Right kidney (tissue), 1 donor: ENCODE results near the gene VTN.
A peak's percentile ranks its signal among the peaks of the same experiment; 100 is the strongest.

Experiments
- DNase-seq: peaks from one replicate; pipeline ENCODE4 v3.0.0-alpha.2; 2016

Gene VTN

GRCh38 chr17:28369684-28370034, 448 bp downstream of the VTN start:
- DNase-seq = no peak

DNA sequence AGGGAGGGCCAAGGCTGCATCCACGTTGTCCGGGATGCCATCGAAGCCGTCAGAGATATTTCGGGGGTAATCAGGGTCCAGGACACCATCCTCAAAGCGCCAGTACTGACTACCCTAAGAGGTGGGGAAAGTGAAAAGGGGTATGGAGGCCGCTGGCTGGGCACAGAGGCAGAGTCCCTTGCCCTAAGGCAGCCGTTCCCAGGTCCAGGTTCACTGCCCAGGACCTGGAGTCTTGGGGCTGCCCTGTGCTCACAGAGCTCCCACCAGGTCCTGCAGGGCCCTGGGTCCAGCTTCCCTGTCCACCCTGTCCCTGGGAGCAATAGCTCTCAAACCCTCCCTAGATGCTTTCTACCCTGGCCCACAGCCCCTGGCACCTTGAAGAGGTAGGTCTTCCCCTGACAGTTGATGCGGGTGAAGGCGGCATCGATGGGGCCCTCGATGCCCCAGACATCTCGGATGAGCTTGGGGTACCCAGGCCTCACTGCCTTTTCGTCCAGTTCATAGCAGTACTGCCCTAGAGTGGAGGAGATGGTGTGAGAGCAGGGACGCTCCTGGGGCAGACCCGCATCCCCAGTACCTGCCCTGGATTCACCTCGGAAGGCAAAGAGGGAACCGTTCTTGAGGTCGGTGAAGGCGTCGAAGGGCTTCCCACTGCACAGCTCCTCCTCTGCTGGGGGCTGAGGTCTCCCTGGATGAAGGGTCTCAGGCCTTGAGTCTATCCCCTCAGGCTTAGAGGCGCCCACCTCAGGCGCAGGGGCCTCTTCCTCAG, 1.0 kb downstream of the VTN start:
- no peak for DNase-seq

- DNase-seq = no peak
Observed at GRCh38 chr17:28368306-28368831, 1.7 kb downstream of the VTN start.

DNA sequence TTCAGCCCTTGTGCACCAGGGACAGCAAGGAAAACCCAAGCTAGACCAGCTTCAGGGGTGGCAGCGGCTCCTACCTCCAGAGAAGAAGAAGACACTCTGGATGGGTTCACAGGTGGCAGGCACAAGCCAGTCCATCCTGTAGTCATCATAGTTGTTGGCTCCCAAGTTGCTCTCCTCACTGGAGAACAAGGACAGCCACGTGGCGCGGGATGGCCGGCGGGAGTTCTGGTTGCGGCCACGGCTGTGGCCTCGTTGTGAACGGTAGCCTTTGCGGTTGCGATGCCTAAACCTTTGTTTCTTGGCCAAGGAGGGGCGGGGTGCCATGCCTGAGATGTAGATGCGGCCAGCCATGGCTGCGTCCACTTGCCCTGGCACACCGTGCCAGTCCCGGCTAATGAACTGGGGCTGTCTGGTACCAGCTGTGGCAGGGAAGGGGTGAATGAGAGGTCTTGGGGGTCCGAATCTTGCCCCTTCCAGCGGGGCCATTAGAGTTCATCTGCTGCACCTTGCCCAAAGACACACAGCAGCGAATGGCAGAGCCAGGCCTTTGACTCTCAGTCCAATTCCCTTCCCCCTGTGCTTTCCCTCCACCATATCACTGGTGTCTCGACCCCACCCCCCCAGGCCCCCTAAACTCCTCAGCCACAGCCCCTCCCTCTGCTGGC, 2.3 kb downstream of the VTN start:
- no peak for DNase-seq

GRCh38 chr17:28366605-28367004, 3.5 kb downstream of the VTN start:
- DNase-seq = no peak

DNA sequence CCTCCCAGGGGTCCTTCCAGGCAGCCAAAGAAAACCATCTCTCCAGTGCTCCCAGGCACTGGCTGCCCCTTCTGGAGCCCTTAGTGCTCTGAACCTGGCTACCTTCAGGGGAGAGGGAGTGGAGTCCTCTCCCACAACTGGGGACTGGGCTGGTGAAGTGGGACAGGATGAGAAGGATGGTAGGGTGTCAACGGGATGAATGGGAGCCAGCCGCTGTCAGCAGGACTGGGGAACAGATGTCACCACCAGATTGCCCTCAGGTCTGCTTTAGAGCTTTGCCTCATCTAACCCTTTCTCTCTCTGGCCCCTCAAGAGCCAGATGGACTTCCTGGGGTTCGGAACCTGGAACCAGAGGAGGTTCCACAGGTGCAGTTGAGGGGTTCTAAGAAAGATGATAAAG, 4.6 kb downstream of the VTN start:
- no peak for DNase-seq

- DNase-seq = no peak
Observed at GRCh38 chr17:28364665-28365363, 5.3 kb downstream of the VTN start, which contains the start of gene SEBOX. Gene SEBOX, minus strand, starts transcription at chr17:28365199. Its CDS starts 48 bp downstream, at chr17:28365151.

DNA sequence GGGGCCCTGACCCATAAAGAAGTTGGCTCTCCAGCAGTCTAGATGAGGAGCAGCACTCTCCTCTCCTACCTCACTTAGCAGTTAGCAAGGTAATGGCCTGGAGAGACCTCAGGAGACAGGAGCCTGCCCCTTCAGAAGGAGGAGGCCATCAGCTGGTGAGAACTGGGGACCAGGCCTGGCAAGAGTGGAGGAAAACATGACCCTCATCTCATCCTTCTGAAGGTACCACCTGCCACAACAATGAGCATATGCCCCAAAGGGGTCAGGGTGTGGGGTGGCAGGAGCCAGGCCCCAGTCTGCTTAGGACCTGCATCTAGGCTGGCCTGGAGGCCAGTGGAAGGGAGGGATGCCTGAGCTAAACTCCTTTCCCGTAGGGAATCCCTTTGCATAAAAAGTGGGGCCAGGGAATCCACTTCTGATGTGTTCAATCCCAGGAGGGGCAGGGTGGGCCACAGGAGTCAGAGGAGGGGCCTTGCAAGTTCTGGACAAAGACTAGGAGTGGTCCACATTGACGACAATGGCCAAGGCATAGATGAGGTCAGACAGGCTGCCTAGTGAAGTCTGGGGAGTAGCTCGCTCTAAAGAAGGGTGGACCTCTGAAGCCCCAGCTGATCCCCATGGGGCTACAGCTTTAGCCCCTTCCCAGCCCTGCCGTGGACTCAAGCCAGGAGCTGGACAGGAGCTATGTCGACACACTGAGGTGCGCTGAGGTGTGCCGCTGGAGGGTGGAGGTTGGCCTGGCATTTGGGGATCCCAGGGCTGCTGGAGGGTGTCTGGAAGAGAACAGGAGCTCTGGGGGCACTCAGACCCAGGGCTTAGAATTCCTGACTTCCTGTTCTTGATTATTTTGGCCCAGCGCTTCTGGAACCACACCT, 6.1 kb downstream of the VTN start:
- no peak for DNase-seq

DNA sequence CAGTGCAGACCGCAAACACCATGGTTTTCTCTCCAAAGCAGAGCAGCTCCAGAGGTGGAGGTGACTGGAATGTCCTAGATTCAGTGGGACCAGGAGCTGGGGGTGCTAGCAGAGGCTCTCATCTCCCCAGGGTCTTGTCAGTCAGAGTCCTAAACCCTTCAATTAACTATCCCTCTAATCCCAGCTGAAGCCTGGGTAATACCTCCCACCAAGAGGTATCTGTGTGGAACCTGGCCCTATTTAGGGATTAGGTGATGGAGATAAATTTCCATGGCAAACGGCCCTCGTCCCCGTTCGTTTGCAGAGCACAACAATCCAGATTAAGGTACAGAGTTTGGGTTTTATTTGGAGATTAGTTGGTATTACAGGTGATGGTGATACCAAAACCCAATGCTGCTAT, 6.9 kb downstream of the VTN start:
- DNase-seq = no peak

- DNase-seq = no peak
Observed at GRCh38 chr17:28357901-28358197, 12.3 kb downstream of the VTN start.

GRCh38 chr17:28357061-28357900, 12.8 kb downstream of the VTN start, which contains the start of gene POLDIP2:
Gene POLDIP2, minus strand, starts transcription at chr17:28357527. Its CDS starts 79 bp downstream, at chr17:28357448.
- DNase-seq = peak; percentile 86

DNA sequence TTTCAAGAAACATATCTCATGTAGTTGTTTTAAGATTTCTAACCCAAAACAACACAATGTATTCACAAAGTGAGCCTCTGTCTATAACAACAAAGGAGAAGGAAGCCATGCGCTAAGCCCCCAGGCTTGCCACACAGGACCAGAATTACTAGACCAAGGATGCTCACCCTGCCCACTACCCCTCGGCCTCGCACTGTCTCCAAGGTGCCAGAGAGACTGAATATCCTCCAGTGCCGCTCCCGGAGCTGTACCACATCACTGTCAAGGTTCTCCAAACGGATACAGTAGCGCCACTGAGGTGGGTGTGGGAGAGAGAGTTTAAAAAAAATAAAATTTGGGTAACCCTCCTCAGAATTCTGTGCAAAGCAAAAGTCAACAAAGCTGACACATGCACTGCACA, 19.8 kb downstream of the VTN start:
- no peak for DNase-seq

GRCh38 chr17:28348979-28349378, 21.1 kb downstream of the VTN start:
- no peak for DNase-seq

DNA sequence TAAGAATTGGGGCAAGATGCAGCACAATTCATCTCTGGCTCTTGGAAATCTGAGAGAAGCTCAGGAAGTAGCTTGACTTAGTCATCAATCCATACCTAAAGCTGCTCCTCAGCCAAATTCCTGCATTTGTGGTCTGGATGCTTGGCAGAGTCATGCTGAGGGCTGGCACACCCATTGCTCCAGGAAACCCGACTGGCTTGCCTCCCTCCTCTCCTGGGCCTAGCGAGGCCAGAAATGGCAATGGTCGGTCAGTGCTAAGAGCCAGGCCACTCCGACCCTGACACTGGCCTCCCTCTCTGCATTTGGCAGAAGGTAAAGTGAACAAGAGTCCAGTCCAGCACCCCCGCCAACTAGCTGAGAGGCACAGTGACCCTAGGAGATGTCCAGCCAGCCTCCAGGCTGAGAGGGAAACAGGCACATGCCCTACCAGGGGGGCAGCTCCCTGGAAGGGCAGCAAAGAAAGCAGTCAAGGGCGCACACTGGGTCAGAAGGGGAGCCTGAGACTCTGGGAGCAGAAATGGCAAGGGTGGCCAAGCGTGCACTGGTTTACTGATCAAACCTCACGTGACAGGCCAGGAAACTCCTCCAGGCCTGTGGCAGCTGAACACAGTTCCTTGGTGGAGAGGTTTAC, 22.7 kb downstream of the VTN start:
- no peak for DNase-seq

DNA sequence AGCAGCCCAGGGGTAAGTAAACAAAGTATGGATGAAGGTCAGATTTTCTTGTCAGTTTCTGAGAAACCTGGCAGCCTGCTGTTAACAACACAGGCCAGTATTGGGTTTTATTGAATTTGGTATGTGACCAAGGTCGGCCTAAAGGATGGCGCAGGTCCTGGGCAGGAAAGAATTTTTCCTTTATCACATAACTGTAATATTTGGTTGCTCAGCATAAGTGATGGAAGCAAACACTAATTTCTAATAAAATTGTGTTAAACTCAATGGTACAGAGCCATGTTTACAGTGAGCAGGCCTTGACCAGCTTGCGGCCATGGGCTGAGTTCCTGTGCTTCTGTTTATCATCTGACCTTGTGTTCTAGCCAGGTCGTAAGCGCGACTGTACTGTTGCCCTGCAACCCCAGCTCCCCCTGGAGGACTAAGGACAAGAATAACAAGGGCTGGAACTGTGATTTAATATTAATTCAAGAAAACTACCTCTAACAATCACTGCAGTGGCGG, 23.3 kb downstream of the VTN start:
- DNase-seq = no peak

DNA sequence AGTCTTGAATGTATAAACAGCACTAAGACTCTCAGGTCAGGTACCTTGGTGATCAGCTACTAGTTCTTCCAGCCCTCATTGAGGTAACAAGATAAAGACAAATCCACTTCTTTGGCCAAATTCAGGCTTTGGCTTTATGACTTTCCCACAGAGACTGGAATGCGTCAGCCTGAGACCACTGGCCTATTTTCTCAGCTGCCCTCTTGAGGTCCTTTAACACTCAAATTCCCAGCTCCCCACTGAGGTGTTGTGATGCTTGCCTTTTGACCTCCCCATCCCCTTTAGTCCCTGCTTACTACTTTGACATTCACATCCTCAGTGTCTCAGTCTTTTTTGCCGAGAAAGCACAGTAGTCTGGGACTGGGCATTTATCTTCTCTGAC, 23.9 kb downstream of the VTN start:
- no peak for DNase-seq

DNA sequence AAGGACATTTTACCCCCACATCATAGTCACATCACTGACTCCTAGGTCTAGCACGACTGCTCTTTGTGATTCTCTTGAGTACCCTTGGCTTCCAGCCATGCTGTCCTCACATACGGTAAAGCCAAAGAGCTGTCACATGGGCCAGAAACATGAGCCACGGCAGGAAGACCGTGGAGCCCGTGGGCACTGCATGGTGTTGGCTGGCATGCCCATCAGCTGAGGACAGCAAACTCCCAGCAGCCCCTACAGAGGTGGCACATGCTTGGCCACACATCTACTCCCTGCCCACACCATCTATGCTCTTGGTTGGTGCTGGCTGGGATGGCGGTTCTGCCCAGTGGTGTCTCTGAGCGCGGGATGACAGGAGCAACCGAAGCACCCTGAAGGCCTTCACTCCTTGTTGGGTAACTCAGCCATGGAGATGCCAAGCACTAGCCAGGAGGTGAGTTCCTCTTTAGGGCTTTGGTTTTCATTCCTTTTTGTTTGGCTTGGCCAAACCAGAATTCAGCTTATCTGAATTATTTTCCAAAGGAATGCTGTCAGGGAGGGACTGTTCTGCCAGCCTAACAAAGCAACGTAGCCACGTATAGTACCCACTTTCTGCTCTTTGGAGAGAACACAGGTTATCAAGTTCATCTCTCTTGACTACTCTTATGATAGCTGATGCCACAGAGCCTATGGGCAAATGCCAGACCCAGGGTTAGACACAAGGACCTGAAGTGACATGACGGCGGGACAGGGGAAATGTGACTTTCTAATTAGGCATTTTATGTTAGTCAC, 24.5 kb downstream of the VTN start:
- DNase-seq = no peak

DNA sequence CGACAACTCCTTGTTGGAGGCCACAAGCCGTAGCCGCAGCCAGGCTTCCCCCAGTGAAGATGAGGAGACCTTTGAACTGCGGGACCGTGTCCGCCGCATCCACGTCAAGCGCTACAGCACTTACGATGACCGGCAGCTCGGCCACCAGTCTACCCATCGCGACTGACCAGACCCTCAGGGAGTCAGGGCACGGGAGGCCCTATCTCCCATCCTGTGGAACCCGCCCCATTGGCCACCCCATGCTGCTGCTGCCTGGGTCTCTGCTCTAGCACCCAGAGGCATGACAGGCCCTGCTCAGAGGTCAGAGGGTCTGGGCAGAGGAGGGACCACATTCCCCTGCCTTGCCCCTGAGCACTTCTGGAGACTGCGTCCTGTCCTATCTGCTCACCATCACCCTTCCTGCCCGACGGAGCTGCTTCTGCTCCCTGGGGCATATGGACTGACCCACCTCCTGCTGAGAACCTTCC, 25.6 kb downstream of the VTN start:
- no peak for DNase-seq

- DNase-seq = no peak
Observed at GRCh38 chr17:28344011-28344410, 26.1 kb downstream of the VTN start.

DNA sequence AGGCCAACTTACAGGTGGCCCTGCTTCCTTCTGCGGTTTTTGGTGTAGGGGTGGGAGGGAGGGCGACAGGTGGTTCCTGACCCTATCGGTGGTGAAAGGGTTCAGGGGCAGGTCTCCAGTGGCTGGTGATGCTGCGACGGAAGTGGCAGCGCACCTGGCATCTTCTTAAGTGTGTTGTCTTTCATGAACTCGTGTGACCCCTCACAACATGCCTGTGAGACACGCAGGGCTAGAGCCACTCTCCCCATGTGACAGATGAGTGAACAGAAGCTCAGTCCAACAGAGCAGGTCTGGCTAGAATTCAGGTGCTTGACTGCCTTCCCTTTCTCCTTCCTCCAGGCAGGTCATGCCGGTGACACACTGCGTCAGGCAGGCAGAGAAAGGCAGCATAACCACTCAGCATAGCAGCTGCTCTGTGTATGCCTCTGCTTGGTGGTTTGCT, 26.6 kb downstream of the VTN start:
- DNase-seq = no peak
